Calu3 (cell line): ENCODE measurements around the gene SCML1. TPM values are rescaled to one million over a fixed set of nuclear protein-coding genes. Genes with fewer than 3 reads are reported as not detected.

Source experiments
- BruUV-seq: library from RNA; stranded (reverse); fragments of 400-500 nt; replicated peaks from 2 replicates; lab custom pipeline; 2021; lab: Mats Ljungman, UMichigan
- CTCF ChIA-PET: fragments of 300-600 bp; sonication (Branson Sonifier 250); formaldehyde crosslinking; loops from one replicate; lab custom pipeline; 2022; ENCODE audit warnings: antibody characterized with exemption; lab: Charles Lee
- DNase-seq: peaks from one replicate; pipeline ENCODE4 v3.0.0; 2022
- H3K27ac Mint-ChIP-seq: one replicate; pipeline ENCODE4 v1.8.0; 2022; ENCODE audit warnings: mixed read lengths; ENCODE audit not compliant: unreplicated experiment
- H3K27me3 Mint-ChIP-seq: one replicate; pipeline ENCODE4 v1.8.0; 2022; ENCODE audit warnings: mixed read lengths; ENCODE audit not compliant: unreplicated experiment
- H3K36me3 Mint-ChIP-seq: one replicate; pipeline ENCODE4 v1.8.0; 2022; ENCODE audit warnings: mild to moderate bottlenecking, moderate library complexity, mixed read lengths; ENCODE audit not compliant: insufficient read depth, unreplicated experiment
- H3K4me1 Mint-ChIP-seq: one replicate; pipeline ENCODE4 v1.8.0; 2022; ENCODE audit warnings: mild to moderate bottlenecking, low read depth, mixed read lengths; ENCODE audit not compliant: unreplicated experiment
- H3K4me3 Mint-ChIP-seq: one replicate; pipeline ENCODE4 v1.8.0; 2022; ENCODE audit warnings: mild to moderate bottlenecking, low read depth, moderate library complexity, mixed read lengths; ENCODE audit not compliant: unreplicated experiment
- H3K9me3 Mint-ChIP-seq: one replicate; pipeline ENCODE4 v1.8.0; 2022; ENCODE audit warnings: low read depth, mixed read lengths; ENCODE audit not compliant: unreplicated experiment
- CTCF ChIP-seq: fragments of 200-600 bp; IDR thresholded peaks from one replicate; pipeline ENCODE4 v1.8.0; 2022; ENCODE audit warnings: antibody characterized with exemption; ENCODE audit not compliant: unreplicated experiment
- intact Hi-C: fragments of 100-400 bp; cut with micrococcal nuclease; formaldehyde crosslinking; loops from one replicate; pipeline ENCODE4 v1.10.0; 2022; ENCODE audit not compliant: unreplicated experiment
- total RNA-seq: library from RNA; stranded (reverse); gene quantifications from 2 replicates; pipeline ENCODE4 v1.2.3, GENCODE V29; 2022

Gene SCML1
- total RNA-seq, 1 experiment from 2014 or later, result 14.4 TPM

GRCh38 chrX:17692709-17693346, 44.5 kb upstream of the SCML1 start:
- Mint-ChIP-seq H3K27ac (no peak overlapping the region), H3K9me3 (no peaks in the 10 kb centered on the region), H3K4me1 (peaks cover 19% of the 10 kb centered on the region), H3K36me3 (peaks cover 8% of the 10 kb centered on the region), H3K27me3 (no peaks in the 10 kb centered on the region), H3K4me3 (no peak overlapping the region)
- no peak for TF ChIP-seq CTCF
- CTCF ChIA-PET, result no interaction called here
- DNase-seq, result no peak
- BruUV-seq, result no TSS peak
- intact Hi-C loops, result loop anchor here (5.0 to 10.0 kb wide), 2 partner anchors 288 to 571 kb away; no protein-coding TSS in a partner anchor

GRCh38 chrX:17697191-17697590, 40.1 kb upstream of the SCML1 start:
- CTCF ChIA-PET, result no interaction called here
- TF ChIP-seq CTCF, result no peak
- no peak overlapping the region for H3K27ac Mint-ChIP-seq
- no peak for DNase-seq
- no TSS peak for BruUV-seq
- no peaks in the 10 kb centered on the region for H3K27me3 Mint-ChIP-seq
- no peaks in the 10 kb centered on the region for H3K36me3 Mint-ChIP-seq
- no peak overlapping the region for H3K4me3 Mint-ChIP-seq
- intact Hi-C loops, result loop anchor here (10.0 kb wide), 1 partner anchor 292 kb away; no protein-coding TSS in a partner anchor
- H3K9me3 Mint-ChIP-seq, result no peaks in the 10 kb centered on the region
- peaks cover 12% of the 10 kb centered on the region for H3K4me1 Mint-ChIP-seq

- no peak for DNase-seq
- Mint-ChIP-seq H3K27me3 (no peaks in the 10 kb centered on the region), H3K4me3 (peak overlapping the region; percentile 25), H3K4me1 (peaks cover 22% of the 10 kb centered on the region), H3K9me3 (no peaks in the 10 kb centered on the region), H3K27ac (no peak overlapping the region), H3K36me3 (peaks cover 3% of the 10 kb centered on the region)
- no peak for TF ChIP-seq CTCF
- CTCF ChIA-PET, result no interaction called here
- BruUV-seq, result no TSS peak
- intact Hi-C loops, result loop anchor here (5.0 kb wide), 1 partner anchor 36 kb away; the partner anchor contains the start of gene SCML1
Measured at GRCh38 chrX:17700976-17701375, 36.3 kb upstream of the SCML1 start.

- peak overlapping the region; percentile 17 for H3K4me3 Mint-ChIP-seq
- no TSS peak for BruUV-seq
- no peaks in the 10 kb centered on the region for H3K27me3 Mint-ChIP-seq
- TF ChIP-seq CTCF, result no peak
- no peaks in the 10 kb centered on the region for H3K9me3 Mint-ChIP-seq
- peak overlapping the region; percentile 74 for H3K27ac Mint-ChIP-seq
- peaks cover 37% of the 10 kb centered on the region for H3K4me1 Mint-ChIP-seq
- no peak for DNase-seq
- CTCF ChIA-PET, result no interaction called here
- peaks cover 4% of the 10 kb centered on the region for H3K36me3 Mint-ChIP-seq
- intact Hi-C loops, result loop anchor here (5.0 kb wide), 1 partner anchor 34 kb away; the partner anchor contains the start of gene SCML1
Measured at GRCh38 chrX:17703201-17703600, 34.1 kb upstream of the SCML1 start.
